ENCODE data around the gene ARAF.

- no peak for TF ChIP-seq CTCF (IDR thresholded peaks at IDR 0.05; ENCODE audit: low read depth, low read length)
- no peak for TF ChIP-seq EZH2phosphoT487 (IDR thresholded peaks at IDR 0.05; ENCODE audit: low read depth)
Observed at GRCh38 chrX:47613082-47613481, 52.1 kb downstream of the ARAF start.
